Measurements from ENCODE around the gene CD2BP2.

The CD2BP2 gene

DNA sequence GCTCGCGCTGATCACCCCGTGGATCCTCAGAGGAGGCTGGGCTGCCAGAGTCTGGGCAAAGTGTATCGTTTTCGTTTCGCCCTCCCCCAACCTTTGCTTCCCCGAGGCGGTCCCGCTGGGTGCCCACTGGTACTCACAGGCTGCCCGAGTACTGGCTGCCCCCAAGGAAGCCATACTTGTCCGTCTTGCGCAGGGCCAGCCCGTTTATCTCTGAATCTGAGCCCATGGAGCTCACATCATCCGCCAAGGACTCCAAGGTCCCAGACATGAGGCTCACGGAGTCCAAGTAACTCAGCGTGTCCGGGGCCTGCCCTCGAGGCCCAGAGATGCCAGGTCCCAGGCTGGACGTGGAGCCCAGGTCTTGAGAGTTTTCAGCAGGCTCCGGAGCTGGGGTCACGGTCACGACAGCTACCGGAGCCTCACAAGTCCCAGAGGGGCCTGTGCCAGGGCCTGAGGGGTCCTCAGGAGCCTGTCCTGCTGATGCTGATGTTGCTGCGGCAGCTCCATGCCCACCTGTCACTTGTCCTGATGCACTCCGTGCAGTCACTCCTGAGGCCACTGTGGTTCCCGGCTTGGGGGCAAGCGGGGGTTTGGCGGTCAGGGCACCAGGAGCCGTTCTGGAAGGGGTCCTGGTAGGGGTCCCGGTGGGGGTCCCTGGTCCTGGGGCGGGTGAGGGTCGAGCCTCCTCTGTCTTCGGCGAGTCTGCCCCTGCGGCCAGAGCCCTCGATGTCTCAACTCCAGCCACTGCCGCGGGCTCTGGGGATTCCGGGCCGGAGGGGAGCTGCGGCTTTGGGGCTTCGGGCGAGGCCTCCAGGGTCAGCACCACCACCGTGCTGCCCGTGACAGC is 14.2 kb upstream of the CD2BP2 start:
- no peak for DNase-seq (ENCODE audit: low read depth in 1 of 2, low spot score in 1 of 2)
- Histone ChIP-seq H3K27me3 (ENCODE audit: insufficient read depth, poor library complexity, severe bottlenecking) (no peaks in the 10 kb centered on the region), H3K4me3 (replicated peaks; ENCODE audit: insufficient read depth, low read length) (peak overlapping the region; percentile 94), H3K27ac (replicated peaks) (peak overlapping the region; percentile 63)
- TF ChIP-seq SPI1 (IDR thresholded peaks at IDR 0.05; ENCODE audit: borderline replicate concordance, low read depth) (no peak), POLR2AphosphoS5 (IDR thresholded peaks at IDR 0.05; ENCODE audit: low read depth) (no peak), GABPA (IDR thresholded peaks at IDR 0.05; ENCODE audit: low read depth) (no peak)
- TF ChIP-seq, protein P1, sequence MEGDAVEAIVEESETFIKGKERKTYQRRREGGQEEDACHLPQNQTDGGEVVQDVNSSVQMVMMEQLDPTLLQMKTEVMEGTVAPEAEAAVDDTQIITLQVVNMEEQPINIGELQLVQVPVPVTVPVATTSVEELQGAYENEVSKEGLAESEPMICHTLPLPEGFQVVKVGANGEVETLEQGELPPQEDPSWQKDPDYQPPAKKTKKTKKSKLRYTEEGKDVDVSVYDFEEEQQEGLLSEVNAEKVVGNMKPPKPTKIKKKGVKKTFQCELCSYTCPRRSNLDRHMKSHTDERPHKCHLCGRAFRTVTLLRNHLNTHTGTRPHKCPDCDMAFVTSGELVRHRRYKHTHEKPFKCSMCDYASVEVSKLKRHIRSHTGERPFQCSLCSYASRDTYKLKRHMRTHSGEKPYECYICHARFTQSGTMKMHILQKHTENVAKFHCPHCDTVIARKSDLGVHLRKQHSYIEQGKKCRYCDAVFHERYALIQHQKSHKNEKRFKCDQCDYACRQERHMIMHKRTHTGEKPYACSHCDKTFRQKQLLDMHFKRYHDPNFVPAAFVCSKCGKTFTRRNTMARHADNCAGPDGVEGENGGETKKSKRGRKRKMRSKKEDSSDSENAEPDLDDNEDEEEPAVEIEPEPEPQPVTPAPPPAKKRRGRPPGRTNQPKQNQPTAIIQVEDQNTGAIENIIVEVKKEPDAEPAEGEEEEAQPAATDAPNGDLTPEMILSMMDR (IDR thresholded peaks at IDR 0.05; ENCODE audit: insufficient read depth, low read length): no peak
- TF ChIP-seq, protein P2, sequence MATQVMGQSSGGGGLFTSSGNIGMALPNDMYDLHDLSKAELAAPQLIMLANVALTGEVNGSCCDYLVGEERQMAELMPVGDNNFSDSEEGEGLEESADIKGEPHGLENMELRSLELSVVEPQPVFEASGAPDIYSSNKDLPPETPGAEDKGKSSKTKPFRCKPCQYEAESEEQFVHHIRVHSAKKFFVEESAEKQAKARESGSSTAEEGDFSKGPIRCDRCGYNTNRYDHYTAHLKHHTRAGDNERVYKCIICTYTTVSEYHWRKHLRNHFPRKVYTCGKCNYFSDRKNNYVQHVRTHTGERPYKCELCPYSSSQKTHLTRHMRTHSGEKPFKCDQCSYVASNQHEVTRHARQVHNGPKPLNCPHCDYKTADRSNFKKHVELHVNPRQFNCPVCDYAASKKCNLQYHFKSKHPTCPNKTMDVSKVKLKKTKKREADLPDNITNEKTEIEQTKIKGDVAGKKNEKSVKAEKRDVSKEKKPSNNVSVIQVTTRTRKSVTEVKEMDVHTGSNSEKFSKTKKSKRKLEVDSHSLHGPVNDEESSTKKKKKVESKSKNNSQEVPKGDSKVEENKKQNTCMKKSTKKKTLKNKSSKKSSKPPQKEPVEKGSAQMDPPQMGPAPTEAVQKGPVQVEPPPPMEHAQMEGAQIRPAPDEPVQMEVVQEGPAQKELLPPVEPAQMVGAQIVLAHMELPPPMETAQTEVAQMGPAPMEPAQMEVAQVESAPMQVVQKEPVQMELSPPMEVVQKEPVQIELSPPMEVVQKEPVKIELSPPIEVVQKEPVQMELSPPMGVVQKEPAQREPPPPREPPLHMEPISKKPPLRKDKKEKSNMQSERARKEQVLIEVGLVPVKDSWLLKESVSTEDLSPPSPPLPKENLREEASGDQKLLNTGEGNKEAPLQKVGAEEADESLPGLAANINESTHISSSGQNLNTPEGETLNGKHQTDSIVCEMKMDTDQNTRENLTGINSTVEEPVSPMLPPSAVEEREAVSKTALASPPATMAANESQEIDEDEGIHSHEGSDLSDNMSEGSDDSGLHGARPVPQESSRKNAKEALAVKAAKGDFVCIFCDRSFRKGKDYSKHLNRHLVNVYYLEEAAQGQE (IDR thresholded peaks at IDR 0.05; ENCODE audit: insufficient replicate concordance, low read depth): no peak

DNA sequence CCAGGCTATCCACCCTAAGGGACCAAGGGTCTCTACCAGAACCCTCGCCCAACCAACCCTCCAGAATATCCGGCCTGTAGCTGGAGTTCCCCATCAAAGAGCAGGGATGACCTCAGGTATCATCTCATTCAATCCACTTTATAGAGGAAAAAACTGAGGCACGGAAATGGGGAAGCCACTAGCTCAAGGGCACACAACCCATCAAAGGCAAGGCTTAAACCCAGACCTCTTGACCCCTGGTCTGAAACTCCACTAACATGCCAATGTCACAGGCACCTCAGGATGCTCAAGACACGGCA is 13.6 kb upstream of the CD2BP2 start:
- Histone ChIP-seq H3K27me3 (ENCODE audit: insufficient read depth, poor library complexity, severe bottlenecking) (no peaks in the 10 kb centered on the region), H3K4me3 (replicated peaks; ENCODE audit: insufficient read depth, low read length) (peak overlapping the region; percentile 94), H3K27ac (replicated peaks) (peak overlapping the region; percentile 63)
- DNase-seq (ENCODE audit: low read depth in 1 of 2, low spot score in 1 of 2): no peak
- TF ChIP-seq GABPA (IDR thresholded peaks at IDR 0.05; ENCODE audit: low read depth): no peak
- TF ChIP-seq SPI1 (IDR thresholded peaks at IDR 0.05; ENCODE audit: borderline replicate concordance, low read depth): no peak
- TF ChIP-seq POLR2AphosphoS5 (IDR thresholded peaks at IDR 0.05; ENCODE audit: low read depth): 0 out of 2 replicates have a peak, but pooled peaks have one; percentile 21
- TF ChIP-seq, protein P2 (IDR thresholded peaks at IDR 0.05; ENCODE audit: insufficient replicate concordance, low read depth): no peak
- TF ChIP-seq, protein P1 (IDR thresholded peaks at IDR 0.05; ENCODE audit: insufficient read depth, low read length): no peak

DNA sequence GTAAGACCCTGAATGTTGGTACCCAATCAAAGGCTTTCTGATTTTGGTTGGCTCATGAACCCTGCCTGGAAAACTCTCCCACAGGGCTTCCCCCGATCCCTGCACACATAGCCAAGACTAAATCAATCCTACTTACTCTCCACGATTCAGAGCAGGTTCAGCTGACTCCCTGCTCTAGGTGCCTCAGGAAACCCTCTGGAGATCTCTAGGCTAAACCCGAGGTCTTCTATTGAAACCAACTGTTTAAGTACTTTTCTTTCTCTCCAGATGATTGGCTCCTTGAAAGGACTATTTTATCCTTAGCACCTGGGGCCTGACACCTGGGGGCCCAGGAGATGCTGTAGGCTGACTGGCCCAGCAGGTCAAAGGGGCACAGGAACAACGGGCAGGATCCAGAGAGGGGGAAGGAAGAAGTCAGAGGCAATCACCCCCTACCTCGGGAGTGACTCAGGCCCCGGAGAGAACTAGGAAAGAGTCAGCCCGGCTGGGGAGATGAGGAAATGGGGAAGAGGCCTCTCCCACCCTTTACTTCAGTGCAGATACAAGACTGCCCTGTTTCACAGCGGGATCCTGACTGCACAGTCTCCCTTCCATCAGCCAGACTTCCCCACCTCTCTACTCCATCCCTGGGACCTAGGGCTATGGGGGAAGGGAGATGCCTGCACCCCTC is 13.1 kb upstream of the CD2BP2 start:
- no peaks in the 10 kb centered on the region for H3K27me3 ChIP-seq (ENCODE audit: insufficient read depth, poor library complexity, severe bottlenecking)
- peak overlapping the region; percentile 63 for H3K27ac ChIP-seq (replicated peaks)
- TF ChIP-seq SPI1 (IDR thresholded peaks at IDR 0.05; ENCODE audit: borderline replicate concordance, low read depth): peak; percentile 83
- 0 out of 2 replicates have a peak, but pooled peaks have one; percentile 45 for TF ChIP-seq POLR2AphosphoS5 (IDR thresholded peaks at IDR 0.05; ENCODE audit: low read depth)
- TF ChIP-seq GABPA (IDR thresholded peaks at IDR 0.05; ENCODE audit: low read depth): no peak
- TF ChIP-seq, protein P1 (IDR thresholded peaks at IDR 0.05; ENCODE audit: insufficient read depth, low read length): no peak
- TF ChIP-seq, protein P2 (IDR thresholded peaks at IDR 0.05; ENCODE audit: insufficient replicate concordance, low read depth): no peak
- DNase-seq (ENCODE audit: low read depth in 1 of 2, low spot score in 1 of 2): peak in 1 of 2 experiments; percentile 80
- peak overlapping the region; percentile 94 for H3K4me3 ChIP-seq (replicated peaks; ENCODE audit: insufficient read depth, low read length)

All from HL-60 (cell line).